ENCODE data around the gene UBE2C. TPM values are rescaled to one million over a fixed set of nuclear protein-coding genes. Genes with fewer than 3 reads are reported as not detected.

UBE2C gene
- total RNA-seq, 1 donor from 2014 or later, result 3.5 TPM

DNA sequence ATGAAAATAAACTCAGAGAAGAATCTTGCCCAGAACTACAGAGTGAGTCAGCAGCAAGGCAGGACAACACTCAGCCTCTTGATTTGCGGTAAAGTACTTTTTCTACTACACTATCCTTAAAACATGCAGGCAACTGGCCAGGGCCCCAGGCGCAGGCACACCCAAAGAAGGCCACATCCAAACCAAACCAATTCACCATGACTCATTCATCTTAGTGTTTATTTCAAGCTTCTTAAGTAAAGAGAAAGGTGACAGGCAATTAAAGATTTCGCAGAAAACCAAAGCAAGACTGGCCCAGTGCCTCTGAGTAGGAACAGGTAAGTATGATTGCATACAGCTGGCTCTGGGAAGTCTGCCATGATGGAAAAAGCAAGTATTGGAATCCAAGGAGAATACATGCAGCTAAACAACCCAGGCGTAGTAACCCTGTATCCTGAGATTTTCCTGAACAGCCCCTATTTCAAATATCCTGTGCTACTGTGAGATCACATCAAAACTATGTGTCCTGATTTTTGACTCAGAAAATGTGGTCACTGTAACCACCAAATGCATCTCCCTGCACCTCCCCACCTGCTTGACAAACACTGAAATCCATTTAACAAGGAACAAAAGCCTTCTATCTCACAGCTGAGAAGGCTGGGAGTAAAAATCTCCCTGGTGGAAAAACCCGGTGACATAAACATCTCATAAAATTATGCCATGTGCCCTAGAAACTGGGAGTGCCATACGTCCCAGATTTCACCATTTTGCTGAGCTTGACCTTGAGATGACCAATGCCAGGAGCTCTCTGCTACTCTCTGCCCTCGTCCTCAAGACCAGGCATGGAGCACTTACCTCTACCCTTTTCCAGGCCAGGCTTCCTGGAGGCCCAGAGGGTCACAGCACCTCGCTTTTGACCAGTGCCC lies 33.2 kb upstream of the UBE2C start:
- ATAC-seq (peak; percentile 87 to 91), DNase-seq (peak; percentile 89)
- TF ChIP-seq CTCF (IDR thresholded peaks at IDR 0.05), result no peak
- Histone ChIP-seq H3K9me3 (no peaks in the 10 kb centered on the region), H3K36me3 (no peaks in the 10 kb centered on the region), H3K4me1 (peaks cover 47% of the 10 kb centered on the region), H3K4me3 (no peak overlapping the region), H3K27ac (peak overlapping the region; percentile 74), H3K27me3 (ENCODE audit: low read depth) (no peaks in the 10 kb centered on the region)
- intact Hi-C loops (cut with DNase I), result loop anchor here (10.0 kb wide), 1 partner anchor 234 kb away; the partner anchor contains the start of gene EPPIN

DNA sequence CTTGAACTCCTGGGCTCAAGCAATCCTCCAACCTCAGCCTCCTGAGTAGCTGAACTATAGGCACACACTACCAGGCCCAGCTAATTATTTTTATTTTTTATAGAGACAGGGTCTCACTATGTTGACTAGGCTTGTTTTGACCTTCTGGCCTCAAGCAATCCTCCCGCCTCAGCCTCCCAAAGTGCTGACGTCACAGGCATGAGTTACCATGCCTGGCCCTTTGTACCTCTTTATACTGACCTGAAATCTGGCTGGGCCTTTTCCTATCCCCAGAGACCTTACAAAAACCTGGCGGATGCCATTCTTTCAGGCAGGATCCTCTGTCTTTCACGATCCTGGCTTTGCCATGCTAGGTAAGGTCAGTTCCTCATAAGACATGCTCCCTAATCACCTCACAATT lies 32.3 kb upstream of the UBE2C start:
- no peak for TF ChIP-seq CTCF (IDR thresholded peaks at IDR 0.05)
- Histone ChIP-seq H3K27ac (peak overlapping the region; percentile 74), H3K9me3 (no peaks in the 10 kb centered on the region), H3K36me3 (no peaks in the 10 kb centered on the region), H3K4me1 (peaks cover 53% of the 10 kb centered on the region), H3K27me3 (ENCODE audit: low read depth) (no peaks in the 10 kb centered on the region), H3K4me3 (no peak overlapping the region)
- DNase-seq (no peak), ATAC-seq (no peak)
- intact Hi-C loops (cut with DNase I), result no loop called here

DNA sequence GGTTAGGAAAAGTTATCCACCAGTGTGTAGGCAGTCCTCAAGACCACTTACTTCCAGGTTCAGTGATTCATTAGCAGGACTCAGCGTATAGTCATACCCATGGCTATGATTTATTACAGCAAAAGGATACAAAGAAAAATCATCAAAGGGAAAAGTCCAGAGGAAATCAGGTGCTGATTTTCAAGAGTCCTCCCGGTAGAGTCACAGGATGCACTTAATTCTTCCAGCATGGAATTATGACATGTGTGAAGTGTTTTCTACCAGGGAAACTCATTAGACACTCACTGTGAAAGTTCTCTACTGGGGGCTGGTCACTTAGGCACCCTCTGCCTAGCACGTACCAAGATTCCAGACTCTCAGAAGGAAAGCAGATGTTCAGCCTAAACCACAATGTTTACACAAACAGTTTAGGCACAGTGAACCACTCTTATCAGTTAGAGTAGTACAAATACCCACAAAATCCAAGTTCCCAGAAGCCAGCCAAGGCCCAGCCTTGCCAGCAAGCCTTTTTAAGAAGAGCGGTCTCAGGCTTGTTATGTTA lies 31.0 kb upstream of the UBE2C start:
- TF ChIP-seq CTCF (IDR thresholded peaks at IDR 0.05), result no peak
- no peaks in the 10 kb centered on the region for H3K9me3 ChIP-seq
- peak overlapping the region; percentile 49 for H3K27ac ChIP-seq
- H3K36me3 ChIP-seq, result no peaks in the 10 kb centered on the region
- peaks cover 53% of the 10 kb centered on the region for H3K4me1 ChIP-seq
- no peak for DNase-seq
- peak; percentile 68 to 70 for ATAC-seq
- H3K27me3 ChIP-seq (ENCODE audit: low read depth), result no peaks in the 10 kb centered on the region
- no peak overlapping the region for H3K4me3 ChIP-seq
- intact Hi-C loops (cut with DNase I), result no loop called here

DNA sequence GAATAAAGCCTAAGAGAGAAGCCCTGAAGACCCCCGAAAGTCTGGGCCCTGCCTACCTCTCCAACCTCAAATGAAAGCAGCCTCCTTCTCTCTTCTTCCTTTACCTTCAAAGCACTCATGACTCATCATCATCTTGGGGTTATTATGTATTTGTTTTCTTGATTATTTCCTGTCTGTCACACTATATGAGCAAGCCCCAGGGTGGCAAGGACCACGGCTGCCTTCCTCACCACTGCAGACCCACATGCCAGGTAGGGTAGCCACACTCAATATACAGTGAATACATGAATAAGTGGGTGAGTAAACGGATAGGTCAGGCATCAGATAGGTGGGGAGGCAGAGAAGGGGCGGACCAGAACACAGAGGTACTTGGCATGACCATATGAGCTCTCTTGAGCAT lies 29.6 kb upstream of the UBE2C start:
- Histone ChIP-seq H3K9me3 (no peaks in the 10 kb centered on the region), H3K27ac (no peak overlapping the region), H3K4me3 (no peak overlapping the region), H3K27me3 (ENCODE audit: low read depth) (no peaks in the 10 kb centered on the region), H3K36me3 (no peaks in the 10 kb centered on the region), H3K4me1 (peaks cover 52% of the 10 kb centered on the region)
- DNase-seq (no peak), ATAC-seq (no peak)
- no peak for TF ChIP-seq CTCF (IDR thresholded peaks at IDR 0.05)
- intact Hi-C loops (cut with DNase I), result no loop called here

GRCh38 chr20:45783656-45784294 lies 28.7 kb upstream of the UBE2C start:
- no peak for TF ChIP-seq CTCF (IDR thresholded peaks at IDR 0.05)
- no peaks in the 10 kb centered on the region for H3K36me3 ChIP-seq
- H3K9me3 ChIP-seq, result no peaks in the 10 kb centered on the region
- peak; percentile 54 for DNase-seq
- H3K4me3 ChIP-seq, result no peak overlapping the region
- intact Hi-C loops (cut with DNase I), result no loop called here
- ATAC-seq, result no peak
- H3K27me3 ChIP-seq (ENCODE audit: low read depth), result no peaks in the 10 kb centered on the region
- H3K4me1 ChIP-seq, result peaks cover 44% of the 10 kb centered on the region
- H3K27ac ChIP-seq, result peak overlapping the region; percentile 34
